Stimulated activated CD4-positive, alpha-beta T cell treated with anti-CD3 and anti-CD28 coated beads, Interleukin-15, amount 100 ng/mL, for 1 hour (primary cell): ENCODE data around the gene RAP1GAP.

Experiments
- DNase-seq, 2 donors: peaks; one replicate each; pipeline ENCODE4 v3.0.0-alpha.2; 2020; ENCODE audit warnings: low read depth in 1 of 2, low spot score in 1 of 2

RAP1GAP gene

DNA sequence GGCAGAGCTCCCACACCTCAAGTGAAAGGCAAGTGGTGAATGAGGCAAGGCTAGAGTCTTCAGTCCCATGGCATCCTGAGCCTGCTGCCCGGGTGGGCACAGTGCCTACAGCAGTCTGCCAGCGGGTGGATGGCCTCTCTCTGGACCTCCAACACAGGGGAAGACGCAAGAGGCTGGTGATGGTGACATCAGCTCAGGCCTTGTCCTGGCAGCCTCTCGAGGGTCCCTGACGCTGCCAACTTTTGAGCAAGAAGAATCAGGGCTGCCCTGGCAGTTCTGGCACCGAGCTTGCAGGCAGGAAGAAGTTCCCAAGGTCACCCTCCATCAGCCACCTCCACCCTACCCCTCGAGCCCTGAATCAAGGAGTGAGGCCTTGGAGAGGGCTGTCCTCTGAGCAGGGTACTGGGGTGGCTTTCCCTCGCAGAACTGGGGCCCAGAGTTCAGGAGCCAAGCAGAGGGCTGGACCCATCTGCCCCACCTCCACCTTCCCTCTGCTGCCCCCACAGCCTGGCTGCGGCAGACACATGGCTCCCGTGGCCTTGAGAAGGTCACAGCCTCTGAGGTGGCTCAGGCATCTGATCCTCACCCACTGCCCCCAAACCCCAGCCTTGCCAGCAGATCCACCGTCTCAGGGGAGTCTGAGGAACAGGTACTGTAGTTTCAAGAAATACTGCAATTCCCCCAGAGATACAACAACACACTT is 5.8 kb downstream of the RAP1GAP start:
- DNase-seq, result no peak

DNA sequence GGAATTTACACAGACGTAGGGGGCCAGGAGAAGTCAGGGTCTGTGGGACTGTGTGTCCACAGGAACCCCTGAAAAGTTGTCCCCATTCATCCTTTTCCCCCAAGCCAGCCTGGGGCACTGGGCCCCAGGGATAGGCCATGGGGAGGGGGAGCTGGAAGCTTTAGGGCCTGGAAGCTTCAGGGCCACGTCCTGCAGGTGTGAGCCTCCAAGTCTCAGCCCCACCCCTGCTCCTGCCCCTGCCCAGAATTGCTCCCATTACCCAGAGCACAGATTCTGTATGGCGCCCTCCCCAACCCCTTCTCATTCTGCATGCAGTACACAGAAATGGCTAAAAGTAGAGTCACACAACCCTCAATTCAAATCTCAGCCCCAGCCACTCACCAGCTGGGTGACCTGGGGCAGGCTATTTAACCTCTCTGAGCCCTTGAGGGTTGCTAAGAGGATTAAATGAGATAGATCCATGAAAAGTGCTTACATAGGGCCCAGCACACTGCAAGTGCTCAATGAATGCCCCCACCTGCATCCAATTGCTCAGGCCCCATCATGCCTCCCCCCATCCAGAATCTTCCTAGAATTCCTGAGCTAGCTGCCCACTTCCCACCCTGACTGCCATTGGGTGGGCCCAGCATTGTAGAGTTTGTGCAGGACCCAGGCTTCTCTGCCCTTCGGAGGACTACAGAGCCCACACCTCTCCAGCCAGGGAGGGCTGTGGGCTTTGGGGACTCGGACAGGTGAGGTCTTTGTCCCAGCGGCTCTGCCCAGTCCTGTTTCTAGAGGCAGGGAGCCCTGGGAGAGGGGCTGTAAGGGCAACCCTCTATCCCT is 6.5 kb downstream of the RAP1GAP start:
- no peak for DNase-seq

DNA sequence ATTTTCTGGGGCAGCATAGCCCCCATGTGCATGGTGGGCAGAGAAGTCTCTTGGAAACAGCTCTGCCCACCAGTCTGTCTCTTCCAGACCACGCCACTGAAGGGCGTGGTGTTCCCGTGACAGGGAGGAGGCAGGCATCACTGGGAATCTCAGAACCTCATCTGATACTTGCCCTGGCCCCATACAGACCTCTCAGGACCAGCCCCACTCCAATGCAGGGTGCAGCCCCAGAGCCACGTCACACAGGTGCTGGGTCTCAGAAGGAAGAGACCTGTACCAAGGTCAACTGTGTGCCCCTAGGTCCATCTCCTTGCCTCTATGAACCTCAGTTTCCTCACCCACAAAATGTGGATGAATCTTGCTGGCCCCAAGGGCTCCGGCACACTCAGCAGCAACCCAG is 7.3 kb downstream of the RAP1GAP start:
- DNase-seq, result no peak

DNA sequence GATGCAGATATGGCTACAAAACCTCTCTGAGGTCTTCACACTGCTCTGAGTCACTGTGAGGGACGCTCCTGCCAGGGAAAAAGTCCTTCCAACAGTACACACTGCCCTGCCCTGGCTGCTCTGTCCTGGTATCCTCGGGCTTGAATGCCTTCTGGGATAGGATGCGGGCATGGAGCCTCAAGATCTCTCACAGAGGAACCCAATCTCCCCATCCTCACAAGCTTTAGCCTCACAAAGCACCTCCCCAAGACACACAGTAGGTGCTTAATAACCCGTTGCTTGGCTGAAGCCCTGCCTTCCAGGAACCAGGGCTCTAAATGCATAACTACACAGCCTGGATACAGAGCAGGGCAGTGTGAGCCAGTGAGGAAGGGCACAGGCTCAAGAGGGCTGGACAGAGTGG is 9.2 kb downstream of the RAP1GAP start:
- no peak for DNase-seq

DNA sequence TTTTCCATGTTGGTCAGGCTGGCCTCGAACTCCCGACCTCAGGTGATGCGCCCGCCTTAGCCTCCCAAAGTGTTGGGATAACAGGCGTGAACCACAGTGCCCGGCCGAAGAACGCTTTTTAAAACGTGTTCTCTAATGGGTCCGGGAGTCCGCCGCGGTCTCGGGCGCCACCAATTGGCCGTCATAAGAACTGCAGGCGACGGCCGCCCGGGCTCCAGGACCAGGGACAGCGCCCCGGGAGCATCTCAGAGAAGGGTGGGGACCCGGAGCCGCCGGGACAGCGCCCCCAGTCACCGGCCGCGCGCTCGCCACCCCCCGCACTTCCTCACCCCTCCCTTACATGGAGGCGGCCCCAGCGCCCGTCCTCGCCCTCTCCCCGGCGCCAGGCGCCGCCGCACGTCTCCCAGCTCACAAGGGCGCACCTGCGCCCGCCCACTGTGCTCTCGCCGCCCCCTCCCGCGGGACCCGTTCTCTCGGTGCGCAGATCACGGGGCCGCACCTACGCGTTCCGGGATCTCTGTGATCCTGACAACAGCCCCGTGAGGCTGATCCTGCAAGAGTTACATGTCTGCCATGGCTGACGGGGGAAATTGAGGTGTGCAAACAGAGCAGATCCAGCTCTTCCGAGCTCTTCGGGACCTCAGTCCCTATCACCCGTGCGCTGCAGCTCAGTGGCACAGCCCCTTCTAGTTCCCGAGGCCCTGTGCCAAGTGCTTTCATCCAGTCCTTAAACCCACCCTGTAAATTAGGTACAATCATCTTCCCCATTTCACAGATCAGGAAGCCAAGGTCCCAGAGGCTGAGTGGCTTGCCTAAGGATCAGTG is 9.8 kb downstream of the RAP1GAP start:
- DNase-seq, result peak; percentile 66 to 68

DNA sequence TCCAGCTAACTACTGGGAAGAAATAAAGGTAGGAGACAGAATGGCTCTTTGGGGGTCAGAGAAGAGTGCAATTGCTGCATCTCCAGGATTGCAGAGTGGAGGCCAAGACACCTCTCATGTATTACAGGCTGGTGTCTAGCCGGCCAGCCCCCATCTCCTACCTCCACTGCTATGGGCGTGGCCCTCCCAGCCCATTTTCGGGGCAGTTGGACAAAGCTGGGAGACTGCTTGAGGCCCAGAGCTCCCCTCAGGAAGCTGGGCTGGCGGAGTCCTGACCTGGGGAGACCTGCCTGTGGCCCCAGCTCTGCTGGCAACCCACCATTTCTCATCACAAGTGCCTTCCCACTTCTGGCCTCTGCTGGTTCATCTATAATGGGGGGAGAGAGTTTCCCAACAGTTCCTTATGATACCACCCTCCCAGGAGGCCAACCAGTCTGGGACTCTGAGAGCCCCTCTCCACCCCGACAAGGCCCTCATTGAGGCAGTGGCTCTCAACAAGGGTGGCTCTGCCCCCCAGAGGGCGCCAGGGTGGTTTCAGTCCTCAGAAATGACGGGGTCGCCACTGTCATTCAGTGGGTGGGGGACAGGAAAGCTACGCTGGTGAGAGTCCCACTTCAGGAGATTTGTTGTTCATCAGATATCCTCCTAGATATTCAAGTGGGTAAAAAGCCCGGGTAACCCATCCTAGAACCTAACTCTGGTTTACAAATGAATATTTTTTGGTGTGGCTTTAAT is 11.5 kb downstream of the RAP1GAP start:
- DNase-seq, result no peak

DNA sequence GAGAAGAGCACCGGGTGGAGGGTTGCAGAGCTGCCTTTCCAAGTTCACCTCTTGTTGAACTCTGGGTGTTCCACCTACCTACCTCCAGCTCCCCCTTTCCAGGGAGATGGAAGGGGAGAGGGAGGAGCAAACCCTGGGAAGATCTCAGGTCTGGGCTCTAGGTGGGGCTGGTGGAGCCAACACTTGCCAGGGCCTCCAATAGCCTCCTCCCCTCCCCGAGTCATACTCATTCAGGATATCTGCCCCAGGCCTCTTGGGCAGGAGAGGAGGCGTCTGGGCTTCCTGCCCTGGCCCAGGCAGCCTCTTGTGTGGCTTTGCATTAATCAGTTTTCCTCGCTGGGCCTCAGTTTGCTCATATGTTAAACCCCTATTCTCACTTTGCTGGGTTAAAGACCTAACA is 13.4 kb downstream of the RAP1GAP start:
- DNase-seq, result no peak

DNA sequence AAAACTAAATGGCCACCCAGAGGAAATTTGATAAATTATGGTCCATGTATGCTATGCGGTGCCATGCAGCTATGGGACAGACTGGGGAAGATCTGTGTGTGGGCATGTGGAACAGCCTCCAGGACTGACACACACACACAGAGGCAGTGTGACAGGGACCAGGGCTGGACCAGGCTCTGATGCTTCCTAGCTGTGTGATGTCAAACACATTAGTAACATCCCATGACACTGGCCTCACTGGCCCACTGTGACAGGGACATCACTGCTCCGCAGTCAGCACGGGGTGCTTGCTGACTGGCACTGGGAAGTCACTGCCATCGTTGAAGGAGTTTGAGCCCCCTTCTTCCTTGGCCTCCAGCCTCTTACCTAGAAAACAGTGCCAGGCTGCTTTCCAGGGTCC is 13.9 kb downstream of the RAP1GAP start:
- no peak for DNase-seq

DNA sequence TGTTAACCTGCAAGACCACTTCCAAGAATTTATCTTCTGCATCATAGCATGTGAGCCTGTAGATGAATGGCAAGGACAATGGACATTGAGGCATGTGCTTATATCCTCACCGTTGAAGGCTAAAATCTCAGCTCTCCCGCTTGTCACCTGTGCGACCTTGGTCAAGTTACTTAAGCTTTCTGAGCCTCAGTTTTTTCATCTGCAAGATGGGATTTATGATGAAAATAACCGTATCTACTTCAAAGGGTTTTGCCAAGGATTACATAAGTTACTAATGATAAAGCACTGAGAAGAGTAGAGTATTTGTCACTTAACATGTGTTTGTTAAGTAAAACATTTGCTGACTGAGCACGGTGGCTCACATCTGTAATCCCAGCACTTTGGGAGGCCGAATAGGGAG is 14.9 kb downstream of the RAP1GAP start:
- no peak for DNase-seq

DNA sequence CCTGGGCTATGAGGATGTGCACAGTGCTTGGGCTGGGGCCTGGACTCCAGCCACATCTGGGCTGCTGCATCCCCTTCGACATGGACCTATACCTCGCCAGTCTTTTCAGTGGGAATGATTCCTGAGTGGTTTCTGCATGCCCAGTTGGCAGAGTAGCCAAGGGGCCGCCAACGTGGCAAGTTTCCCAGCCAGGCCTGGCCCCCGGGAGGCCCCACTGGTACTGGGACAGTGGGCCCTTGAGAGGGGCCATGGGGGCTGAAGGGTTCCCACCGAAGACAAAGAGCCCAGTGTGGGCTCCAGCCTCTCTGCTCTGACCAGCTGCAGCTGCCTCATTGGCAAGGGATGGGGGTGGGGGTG is 15.4 kb downstream of the RAP1GAP start:
- no peak for DNase-seq

DNA sequence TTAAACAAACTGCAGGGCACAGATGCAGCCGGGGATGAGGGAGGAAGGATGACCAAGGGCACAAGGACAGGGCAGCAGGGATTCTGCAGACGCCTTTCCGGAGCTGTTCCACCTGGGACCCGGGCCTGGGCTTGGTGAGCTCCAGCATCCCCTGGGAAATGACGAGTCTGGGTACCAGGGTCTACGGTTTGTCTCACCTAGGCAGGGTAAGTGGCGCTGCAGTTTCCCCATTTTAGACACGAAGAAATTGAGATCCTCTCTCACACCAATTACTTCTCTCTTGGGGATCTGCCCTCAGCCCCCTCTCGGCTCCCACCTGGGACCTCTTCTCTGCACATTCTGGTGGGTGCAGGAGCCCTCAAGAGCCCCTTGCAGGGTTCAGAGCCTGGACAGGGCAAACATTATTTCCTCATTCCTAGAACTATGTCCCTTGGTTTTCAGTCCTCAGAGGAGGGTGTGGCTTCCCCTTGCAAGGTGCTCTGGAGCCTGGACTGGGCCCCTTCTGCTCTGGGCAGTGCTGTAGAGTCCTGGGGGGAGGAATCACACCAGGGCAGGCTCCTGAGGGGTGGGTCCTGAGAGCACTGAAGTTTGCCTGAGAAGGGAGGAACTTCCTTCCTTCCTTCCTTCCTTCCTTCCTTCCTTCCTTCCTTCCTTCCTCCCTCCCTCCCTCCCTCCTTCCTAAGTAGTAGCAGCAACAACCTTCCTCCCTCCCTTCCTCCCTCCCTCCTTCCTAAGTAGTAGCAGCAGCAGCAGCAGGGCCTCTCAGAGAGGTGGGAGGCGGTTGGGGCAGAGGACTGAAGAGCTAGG is 16.0 kb downstream of the RAP1GAP start:
- DNase-seq, result no peak

DNA sequence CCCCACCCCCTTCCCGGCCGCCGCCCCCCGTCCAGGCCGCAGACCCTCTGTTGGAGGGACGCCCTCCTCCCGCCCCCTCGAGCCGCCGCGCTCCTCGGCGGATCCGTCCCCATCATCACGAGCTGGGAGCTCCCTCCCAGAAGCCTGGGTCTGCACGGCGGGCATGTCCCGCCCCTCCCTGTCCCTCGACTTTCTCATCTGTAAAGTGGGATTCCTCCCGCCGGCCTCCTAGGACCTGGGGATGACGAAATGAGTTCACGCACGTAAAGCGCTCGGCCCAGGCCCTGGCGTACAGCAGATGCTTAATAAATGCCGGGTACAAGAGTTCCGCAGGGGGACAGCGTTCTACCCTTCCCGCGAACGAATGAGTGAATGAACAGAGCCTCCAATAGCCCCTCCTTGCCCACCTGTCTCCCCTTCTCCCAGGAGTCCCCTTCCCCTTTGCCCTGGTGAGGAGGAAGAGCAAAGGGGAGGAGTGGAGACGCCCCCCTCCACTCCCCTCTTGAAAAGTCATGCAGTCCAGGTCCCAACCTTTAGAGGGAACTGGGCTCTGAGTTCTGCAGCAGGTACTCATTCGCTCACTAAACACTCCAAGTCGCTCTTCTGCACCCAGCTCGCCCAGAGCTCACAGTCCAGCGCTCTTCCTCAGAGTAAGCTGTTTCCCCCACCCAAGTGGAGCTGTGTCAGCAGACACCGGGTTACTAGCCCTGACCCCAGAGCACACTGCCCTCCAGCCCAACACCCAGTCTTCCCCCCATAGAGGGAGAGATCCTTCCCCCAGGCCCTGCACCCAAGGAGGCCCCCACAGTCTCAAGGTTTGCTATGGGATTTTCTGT is 16.8 kb downstream of the RAP1GAP start:
- DNase-seq, result no peak

DNA sequence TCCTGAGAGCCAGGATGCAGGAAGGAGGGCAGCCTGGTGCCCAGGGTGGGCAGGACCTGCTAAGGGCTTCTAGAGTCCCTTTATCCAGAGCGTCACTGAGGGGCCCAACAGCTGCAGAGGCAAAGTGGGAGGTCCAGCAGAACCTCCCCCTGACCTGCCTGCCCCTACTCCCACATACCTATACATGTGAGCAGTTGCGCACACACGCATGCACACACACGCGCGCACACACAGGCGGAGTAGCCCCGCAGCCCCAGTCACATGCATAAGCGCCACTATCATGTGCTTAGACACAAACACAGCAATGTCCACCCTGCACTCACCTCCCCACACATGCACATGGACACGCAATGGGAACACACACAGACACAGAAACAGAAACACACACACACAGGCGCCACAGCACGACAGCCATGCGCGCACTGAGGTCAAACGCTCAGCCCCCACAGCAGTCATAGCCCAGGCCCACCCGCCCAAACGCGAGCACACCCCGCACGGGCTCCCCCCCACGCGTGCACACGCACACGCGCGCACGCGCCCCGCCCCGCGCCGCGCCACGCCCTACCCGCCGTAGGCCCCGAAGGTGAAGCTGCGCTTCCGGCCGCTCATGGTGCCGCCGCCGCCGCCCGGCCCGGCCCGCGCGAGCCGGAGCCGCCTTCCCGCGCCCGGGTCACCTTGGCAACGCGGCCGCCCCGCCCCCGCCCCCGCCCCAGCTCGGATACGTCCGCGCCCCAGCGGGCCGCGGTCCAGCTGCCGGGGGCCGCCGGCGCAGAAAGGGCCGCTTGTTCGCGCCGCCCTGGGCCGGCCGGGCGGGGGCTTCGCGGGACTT is 17.7 kb downstream of the RAP1GAP start:
- DNase-seq, result peak in 1 of 2 donors; percentile 9

DNA sequence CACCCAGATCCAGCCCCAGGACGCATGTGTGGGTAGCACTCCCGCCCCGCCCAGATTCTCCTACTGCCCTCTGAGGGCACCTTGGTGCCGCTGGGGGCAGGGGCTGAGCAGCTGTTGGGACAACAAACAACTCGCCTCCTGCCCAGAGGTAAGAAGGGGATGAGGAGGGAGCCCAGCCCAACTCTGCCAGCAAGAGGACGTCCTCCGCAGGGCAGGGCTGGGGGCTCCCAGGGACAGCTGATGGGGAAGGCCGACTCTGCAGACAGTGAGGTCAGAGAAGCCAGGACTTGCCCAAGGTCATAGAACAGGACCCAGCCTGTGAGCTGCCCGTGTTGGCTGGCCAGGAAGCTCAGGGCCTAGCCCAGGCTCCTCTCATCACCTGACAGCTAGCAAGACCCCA is 18.8 kb downstream of the RAP1GAP start:
- no peak for DNase-seq

DNA sequence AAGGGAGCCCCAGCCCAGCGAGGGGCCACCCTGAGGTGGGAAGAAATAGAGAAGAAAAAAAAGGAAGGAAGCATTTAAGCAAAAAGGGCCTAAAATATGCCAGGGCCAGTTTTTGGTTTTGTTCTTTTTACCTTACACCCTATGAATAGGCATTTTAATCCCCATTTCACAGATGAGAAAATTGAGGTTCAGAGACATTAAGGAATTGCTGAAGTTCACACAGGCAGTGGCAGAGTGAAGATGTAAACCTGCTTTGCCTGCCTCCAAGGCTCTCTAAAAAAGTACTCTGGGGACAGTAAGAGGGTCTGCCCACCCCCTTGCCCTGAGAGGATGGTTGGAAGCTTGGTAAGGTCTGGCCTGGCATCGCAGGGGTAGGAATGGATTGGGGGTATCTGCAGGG is 19.8 kb downstream of the RAP1GAP start:
- no peak for DNase-seq

DNA sequence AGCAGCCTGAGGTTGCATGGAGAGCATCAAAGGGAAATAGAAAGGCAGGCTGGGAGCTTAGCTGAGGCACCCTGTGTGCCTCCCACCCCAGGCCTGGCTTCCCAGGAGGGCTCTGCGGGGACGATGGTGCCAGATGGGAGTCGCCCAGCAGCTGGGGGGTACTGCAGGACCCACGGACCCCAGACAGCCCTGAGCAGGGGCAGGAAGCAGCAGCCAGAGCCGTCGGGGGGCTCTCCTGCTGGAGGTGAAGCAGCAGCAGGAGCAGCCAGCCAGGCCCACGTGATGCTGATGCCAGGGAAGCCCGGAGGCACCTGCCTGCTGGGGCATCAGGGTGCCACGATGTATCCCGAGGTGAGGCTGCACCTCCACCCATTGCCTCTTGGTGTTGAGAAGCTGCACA is 20.4 kb downstream of the RAP1GAP start:
- DNase-seq, result no peak

DNA sequence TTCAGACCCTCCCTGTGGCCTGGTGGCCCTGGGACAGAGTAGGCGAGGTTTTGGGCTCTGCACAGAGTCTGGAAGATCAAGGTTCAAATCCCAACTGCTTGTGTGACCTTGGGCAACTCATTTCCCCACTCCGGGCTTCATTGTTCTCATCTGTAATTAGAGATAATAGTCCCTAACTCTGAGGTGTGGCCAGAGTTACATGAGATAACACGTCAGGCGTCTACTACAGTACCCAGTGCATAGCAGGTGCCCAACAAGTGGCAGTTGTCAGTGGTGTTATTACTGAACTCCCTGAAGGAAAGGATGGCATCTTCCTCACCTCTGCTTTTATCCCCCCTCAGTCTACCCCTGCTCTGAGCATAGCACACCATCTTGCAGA is 20.8 kb downstream of the RAP1GAP start:
- no peak for DNase-seq

DNA sequence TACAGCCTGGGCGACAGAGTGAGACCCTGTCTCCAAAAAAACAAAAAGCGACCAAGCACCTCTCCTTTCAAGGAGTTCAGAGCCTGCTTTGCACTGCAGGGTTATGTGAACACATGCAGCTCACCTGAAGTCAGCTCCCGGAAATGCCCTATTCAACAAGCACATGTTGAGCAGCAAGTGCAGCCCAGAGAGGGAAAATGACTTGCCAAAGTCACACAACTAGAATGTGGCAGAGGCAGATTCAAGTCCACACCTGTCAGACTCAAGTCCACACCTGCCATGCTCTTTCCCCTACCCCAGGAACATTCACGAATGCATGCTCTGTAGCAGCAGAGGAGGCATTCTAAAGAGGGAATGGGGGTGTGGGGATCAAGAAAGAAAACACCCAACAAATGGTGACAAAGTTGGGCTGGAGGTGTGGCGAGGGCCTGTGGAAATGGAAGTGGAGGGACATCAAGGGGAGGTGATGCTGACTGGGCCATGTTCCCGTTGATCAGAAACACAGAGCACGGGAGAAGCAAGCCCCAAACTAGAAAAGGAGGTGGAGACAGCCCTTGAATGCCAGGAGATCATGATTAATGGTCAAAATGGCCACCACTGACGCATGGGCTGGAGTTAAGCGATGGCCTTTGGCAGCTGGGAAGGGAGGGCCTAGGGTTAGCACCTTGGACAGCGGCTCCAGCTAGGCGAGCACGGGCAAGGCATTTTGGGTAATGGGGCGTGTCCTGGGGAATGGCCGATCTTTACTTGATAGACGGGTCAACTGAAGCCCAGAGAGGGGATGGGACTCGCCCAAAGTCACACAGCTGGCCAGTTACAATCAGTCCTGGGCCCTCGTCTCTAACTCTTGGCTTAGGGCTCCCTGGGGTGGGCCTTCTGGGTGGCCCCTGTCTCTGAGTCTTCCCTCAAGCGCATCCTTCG is 21.5 kb downstream of the RAP1GAP start:
- no peak for DNase-seq
